HEK293 (cell line): ENCODE measurements around the gene PCDH15.

Experiments
- HOXA7 ChIP-seq: sonication (generic); formaldehyde crosslinking; IDR thresholded peaks from 2 replicates; pipeline ENCODE4 v1.8.1; 2022; ENCODE audit warnings: missing genetic modification reagents, borderline replicate concordance
- ZEB2 ChIP-seq: fragments of 450-650 bp; formaldehyde crosslinking; IDR thresholded peaks from 2 replicates; pipeline ENCODE4 v1.5.1; 2016; ENCODE audit warnings: missing biosample characterization, missing genetic modification characterization
- ZNF549 ChIP-seq: fragments of 450-650 bp; IDR thresholded peaks from 2 replicates; pipeline ENCODE4 v1.5.1; 2018; ENCODE audit warnings: missing biosample characterization, missing genetic modification characterization, mild to moderate bottlenecking, inconsistent platforms, moderate library complexity
- TF ChIP-seq, protein P1 (sequence below): fragments of 450-650 bp; formaldehyde crosslinking; IDR thresholded peaks from 2 replicates; pipeline ENCODE4 v1.5.1; 2016; ENCODE audit warnings: missing biosample characterization, missing genetic modification characterization, borderline replicate concordance
- TF ChIP-seq, protein P2 (sequence below): fragments of 450-650 bp; formaldehyde crosslinking; IDR thresholded peaks from 2 replicates; pipeline ENCODE4 v1.5.1; 2016; ENCODE audit warnings: missing biosample characterization, missing genetic modification characterization
- TF ChIP-seq, protein P3 (sequence below): fragments of 450-650 bp; formaldehyde crosslinking; IDR thresholded peaks from 2 replicates; pipeline ENCODE4; 2016; ENCODE audit warnings: missing biosample characterization, missing genetic modification characterization
- TF ChIP-seq, protein P4 (sequence below): fragments of 450-650 bp; formaldehyde crosslinking; IDR thresholded peaks from 2 replicates; pipeline ENCODE4 v1.5.1; 2017; ENCODE audit warnings: missing biosample characterization, missing genetic modification characterization
- TF ChIP-seq, protein P5 (sequence below): fragments of 450-650 bp; formaldehyde crosslinking; IDR thresholded peaks from 2 replicates; pipeline ENCODE4 v1.5.1; 2016; ENCODE audit warnings: missing biosample characterization, missing genetic modification characterization, borderline replicate concordance
- TF ChIP-seq, protein P6 (sequence below): fragments of 450-650 bp; formaldehyde crosslinking; IDR thresholded peaks from 2 replicates; pipeline ENCODE4 v1.5.1; 2016; ENCODE audit warnings: missing biosample characterization, missing genetic modification characterization
- TF ChIP-seq, protein P7 (sequence below): fragments of 450-650 bp; formaldehyde crosslinking; IDR thresholded peaks from 2 replicates; pipeline ENCODE4 v1.5.1; 2016; ENCODE audit warnings: missing biosample characterization, missing genetic modification characterization

PCDH15 gene

DNA sequence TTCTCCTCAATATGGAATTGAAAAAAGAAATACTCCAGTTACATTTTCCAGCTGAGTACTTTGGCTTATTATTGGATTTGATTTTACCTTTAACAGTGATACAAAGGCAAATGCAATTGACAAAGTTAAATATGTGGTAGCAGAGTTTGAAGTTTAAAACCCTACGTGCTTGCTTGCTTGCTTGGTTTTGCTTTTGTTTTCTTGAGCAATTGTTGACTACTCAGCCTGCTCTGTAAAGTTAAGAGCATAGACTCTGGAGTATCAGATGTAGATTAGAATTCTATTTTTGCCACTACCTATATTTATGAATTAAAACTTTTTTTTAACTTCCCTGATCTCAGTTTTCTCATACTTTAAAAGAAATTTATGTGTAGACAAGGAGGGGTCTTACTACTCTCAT lies 51.4 kb downstream of the PCDH15 start (continued):
- TF ChIP-seq, protein P1, sequence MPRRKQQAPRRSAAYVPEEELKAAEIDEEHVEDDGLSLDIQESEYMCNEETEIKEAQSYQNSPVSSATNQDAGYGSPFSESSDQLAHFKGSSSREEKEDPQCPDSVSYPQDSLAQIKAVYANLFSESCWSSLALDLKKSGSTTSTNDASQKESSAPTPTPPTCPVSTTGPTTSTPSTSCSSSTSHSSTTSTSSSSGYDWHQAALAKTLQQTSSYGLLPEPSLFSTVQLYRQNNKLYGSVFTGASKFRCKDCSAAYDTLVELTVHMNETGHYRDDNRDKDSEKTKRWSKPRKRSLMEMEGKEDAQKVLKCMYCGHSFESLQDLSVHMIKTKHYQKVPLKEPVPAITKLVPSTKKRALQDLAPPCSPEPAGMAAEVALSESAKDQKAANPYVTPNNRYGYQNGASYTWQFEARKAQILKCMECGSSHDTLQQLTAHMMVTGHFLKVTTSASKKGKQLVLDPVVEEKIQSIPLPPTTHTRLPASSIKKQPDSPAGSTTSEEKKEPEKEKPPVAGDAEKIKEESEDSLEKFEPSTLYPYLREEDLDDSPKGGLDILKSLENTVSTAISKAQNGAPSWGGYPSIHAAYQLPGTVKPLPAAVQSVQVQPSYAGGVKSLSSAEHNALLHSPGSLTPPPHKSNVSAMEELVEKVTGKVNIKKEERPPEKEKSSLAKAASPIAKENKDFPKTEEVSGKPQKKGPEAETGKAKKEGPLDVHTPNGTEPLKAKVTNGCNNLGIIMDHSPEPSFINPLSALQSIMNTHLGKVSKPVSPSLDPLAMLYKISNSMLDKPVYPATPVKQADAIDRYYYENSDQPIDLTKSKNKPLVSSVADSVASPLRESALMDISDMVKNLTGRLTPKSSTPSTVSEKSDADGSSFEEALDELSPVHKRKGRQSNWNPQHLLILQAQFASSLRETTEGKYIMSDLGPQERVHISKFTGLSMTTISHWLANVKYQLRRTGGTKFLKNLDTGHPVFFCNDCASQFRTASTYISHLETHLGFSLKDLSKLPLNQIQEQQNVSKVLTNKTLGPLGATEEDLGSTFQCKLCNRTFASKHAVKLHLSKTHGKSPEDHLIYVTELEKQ: no peak
- TF ChIP-seq, protein P2, sequence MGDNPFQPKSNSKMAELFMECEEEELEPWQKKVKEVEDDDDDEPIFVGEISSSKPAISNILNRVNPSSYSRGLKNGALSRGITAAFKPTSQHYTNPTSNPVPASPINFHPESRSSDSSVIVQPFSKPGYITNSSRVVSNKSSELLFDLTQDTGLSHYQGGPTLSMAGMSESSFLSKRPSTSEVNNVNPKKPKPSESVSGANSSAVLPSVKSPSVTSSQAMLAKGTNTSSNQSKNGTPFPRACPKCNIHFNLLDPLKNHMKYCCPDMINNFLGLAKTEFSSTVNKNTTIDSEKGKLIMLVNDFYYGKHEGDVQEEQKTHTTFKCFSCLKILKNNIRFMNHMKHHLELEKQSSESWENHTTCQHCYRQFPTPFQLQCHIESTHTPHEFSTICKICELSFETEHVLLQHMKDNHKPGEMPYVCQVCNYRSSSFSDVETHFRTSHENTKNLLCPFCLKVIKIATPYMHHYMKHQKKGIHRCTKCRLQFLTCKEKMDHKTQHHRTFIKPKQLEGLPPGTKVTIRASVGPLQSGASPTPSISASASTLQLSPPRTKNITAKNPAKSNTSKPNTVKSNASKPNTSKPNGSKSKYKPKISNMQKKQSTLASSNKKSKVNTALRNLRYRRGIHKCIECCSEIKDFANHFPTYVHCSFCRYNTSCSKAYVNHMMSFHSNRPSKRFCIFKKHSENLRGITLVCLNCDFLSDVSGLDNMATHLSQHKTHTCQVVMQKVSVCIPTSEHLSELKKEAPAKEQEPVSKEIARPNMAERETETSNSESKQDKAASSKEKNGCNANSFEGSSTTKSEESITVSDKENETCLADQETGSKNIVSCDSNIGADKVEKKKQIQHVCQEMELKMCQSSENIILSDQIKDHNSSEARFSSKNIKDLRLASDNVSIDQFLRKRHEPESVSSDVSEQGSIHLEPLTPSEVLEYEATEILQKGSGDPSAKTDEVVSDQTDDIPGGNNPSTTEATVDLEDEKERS (tag by site-specific recombination): no peak
- TF ChIP-seq, protein P3, sequence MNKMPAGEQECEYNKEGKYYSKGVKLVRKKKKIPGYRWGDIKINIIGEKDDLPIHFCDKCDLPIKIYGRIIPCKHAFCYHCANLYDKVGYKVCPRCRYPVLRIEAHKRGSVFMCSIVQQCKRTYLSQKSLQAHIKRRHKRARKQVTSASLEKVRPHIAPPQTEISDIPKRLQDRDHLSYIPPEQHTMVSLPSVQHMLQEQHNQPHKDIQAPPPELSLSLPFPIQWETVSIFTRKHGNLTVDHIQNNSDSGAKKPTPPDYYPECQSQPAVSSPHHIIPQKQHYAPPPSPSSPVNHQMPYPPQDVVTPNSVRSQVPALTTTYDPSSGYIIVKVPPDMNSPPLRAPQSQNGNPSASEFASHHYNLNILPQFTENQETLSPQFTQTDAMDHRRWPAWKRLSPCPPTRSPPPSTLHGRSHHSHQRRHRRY (tag by site-specific recombination): no peak
- no peak for TF ChIP-seq ZEB2 (tag by site-specific recombination)
- TF ChIP-seq, protein P4, sequence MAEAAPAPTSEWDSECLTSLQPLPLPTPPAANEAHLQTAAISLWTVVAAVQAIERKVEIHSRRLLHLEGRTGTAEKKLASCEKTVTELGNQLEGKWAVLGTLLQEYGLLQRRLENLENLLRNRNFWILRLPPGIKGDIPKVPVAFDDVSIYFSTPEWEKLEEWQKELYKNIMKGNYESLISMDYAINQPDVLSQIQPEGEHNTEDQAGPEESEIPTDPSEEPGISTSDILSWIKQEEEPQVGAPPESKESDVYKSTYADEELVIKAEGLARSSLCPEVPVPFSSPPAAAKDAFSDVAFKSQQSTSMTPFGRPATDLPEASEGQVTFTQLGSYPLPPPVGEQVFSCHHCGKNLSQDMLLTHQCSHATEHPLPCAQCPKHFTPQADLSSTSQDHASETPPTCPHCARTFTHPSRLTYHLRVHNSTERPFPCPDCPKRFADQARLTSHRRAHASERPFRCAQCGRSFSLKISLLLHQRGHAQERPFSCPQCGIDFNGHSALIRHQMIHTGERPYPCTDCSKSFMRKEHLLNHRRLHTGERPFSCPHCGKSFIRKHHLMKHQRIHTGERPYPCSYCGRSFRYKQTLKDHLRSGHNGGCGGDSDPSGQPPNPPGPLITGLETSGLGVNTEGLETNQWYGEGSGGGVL (tag by site-specific recombination): no peak
- TF ChIP-seq, protein P5, sequence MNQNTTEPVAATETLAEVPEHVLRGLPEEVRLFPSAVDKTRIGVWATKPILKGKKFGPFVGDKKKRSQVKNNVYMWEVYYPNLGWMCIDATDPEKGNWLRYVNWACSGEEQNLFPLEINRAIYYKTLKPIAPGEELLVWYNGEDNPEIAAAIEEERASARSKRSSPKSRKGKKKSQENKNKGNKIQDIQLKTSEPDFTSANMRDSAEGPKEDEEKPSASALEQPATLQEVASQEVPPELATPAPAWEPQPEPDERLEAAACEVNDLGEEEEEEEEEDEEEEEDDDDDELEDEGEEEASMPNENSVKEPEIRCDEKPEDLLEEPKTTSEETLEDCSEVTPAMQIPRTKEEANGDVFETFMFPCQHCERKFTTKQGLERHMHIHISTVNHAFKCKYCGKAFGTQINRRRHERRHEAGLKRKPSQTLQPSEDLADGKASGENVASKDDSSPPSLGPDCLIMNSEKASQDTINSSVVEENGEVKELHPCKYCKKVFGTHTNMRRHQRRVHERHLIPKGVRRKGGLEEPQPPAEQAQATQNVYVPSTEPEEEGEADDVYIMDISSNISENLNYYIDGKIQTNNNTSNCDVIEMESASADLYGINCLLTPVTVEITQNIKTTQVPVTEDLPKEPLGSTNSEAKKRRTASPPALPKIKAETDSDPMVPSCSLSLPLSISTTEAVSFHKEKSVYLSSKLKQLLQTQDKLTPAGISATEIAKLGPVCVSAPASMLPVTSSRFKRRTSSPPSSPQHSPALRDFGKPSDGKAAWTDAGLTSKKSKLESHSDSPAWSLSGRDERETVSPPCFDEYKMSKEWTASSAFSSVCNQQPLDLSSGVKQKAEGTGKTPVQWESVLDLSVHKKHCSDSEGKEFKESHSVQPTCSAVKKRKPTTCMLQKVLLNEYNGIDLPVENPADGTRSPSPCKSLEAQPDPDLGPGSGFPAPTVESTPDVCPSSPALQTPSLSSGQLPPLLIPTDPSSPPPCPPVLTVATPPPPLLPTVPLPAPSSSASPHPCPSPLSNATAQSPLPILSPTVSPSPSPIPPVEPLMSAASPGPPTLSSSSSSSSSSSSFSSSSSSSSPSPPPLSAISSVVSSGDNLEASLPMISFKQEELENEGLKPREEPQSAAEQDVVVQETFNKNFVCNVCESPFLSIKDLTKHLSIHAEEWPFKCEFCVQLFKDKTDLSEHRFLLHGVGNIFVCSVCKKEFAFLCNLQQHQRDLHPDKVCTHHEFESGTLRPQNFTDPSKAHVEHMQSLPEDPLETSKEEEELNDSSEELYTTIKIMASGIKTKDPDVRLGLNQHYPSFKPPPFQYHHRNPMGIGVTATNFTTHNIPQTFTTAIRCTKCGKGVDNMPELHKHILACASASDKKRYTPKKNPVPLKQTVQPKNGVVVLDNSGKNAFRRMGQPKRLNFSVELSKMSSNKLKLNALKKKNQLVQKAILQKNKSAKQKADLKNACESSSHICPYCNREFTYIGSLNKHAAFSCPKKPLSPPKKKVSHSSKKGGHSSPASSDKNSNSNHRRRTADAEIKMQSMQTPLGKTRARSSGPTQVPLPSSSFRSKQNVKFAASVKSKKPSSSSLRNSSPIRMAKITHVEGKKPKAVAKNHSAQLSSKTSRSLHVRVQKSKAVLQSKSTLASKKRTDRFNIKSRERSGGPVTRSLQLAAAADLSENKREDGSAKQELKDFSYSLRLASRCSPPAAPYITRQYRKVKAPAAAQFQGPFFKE (tag by site-specific recombination): no peak
- TF ChIP-seq HOXA7 (CRISPR knock-in tag): no peak
- TF ChIP-seq, protein P6, sequence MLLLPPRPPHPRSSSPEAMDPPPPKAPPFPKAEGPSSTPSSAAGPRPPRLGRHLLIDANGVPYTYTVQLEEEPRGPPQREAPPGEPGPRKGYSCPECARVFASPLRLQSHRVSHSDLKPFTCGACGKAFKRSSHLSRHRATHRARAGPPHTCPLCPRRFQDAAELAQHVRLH (tag by site-specific recombination): no peak
- no peak for TF ChIP-seq ZNF549 (tag by site-specific recombination)
- TF ChIP-seq, protein P7, sequence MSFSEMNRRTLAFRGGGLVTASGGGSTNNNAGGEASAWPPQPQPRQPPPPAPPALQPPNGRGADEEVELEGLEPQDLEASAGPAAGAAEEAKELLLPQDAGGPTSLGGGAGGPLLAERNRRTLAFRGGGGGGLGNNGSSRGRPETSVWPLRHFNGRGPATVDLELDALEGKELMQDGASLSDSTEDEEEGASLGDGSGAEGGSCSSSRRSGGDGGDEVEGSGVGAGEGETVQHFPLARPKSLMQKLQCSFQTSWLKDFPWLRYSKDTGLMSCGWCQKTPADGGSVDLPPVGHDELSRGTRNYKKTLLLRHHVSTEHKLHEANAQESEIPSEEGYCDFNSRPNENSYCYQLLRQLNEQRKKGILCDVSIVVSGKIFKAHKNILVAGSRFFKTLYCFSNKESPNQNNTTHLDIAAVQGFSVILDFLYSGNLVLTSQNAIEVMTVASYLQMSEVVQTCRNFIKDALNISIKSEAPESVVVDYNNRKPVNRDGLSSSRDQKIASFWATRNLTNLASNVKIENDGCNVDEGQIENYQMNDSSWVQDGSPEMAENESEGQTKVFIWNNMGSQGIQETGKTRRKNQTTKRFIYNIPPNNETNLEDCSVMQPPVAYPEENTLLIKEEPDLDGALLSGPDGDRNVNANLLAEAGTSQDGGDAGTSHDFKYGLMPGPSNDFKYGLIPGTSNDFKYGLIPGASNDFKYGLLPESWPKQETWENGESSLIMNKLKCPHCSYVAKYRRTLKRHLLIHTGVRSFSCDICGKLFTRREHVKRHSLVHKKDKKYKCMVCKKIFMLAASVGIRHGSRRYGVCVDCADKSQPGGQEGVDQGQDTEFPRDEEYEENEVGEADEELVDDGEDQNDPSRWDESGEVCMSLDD: no peak
- TF ChIP-seq, all 188 proteins: peak for 0
